GM19193 (cell line): ENCODE measurements around the gene CALN1.

Experiments
- POLR2A ChIP-seq: IDR thresholded peaks from 4 replicates; pipeline ENCODE4 v1.6.1; 2011; ENCODE audit not compliant: insufficient read depth, insufficient read length; ENCODE audit errors: extremely low read depth

The CALN1 gene

DNA sequence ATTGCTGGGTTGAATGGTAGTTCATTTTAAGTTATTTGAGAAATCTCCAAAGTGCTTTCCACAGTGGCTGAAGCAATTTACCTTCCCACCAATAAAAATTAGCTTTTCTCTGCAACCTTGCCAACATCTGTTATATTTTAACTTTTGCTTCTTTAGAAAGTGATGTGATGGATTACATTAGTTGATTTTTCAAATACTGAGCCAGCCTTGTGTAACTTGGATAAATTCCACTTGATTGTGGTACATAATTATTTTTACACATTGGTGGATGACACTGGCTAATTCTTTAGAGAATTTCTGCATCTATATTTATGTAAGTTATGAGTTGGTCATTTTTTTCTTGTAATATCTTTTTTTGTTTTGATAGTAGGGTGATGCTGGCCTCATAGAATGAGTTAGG is 646.1 kb downstream of the CALN1 start:
- no peak for TF ChIP-seq POLR2A

DNA sequence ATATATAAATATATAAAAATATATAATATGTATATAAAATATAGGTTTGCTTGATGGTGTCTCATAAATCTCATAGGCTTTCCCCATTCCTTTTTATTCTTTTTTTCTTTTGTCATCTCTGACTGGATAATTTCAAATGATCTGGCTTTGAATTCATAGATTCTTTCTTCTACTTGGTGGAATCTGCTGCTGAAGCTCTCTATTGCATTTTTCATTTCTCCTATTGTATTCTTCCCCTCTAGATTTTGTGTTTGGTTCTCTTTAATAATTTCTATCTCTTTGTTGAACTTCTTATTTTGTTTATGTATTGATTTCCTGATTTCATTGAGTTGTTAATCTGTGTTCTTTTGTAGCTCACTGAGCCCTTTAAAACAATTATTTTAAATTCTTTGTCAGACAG is 650.8 kb downstream of the CALN1 start:
- TF ChIP-seq POLR2A, result no peak

GRCh38 chr7:71754828-71755227 is 657.3 kb downstream of the CALN1 start:
- no peak for TF ChIP-seq POLR2A

- TF ChIP-seq POLR2A, result no peak
Measured at GRCh38 chr7:71753956-71754664, 658.0 kb downstream of the CALN1 start.

DNA sequence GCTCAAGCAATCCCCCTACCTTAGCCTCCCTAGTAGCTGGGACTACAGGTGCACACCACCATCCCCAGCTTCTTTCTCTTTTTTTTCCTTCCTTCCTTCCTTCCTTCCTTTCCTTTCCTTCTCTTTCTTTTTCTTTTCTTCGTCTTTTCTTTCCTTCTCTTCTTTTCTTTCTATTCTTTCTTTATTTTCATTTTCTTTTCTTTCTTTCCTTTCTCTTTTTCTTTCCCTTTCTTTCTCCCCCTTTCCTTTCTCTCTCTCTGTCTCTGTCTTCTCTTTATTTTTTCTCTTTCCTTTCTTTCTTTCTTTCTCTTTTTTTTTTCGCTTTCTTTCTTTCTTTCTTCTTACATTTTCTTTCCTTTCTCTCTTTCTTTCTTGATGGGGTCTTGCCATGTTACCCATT is 658.9 kb downstream of the CALN1 start:
- TF ChIP-seq POLR2A, result no peak

DNA sequence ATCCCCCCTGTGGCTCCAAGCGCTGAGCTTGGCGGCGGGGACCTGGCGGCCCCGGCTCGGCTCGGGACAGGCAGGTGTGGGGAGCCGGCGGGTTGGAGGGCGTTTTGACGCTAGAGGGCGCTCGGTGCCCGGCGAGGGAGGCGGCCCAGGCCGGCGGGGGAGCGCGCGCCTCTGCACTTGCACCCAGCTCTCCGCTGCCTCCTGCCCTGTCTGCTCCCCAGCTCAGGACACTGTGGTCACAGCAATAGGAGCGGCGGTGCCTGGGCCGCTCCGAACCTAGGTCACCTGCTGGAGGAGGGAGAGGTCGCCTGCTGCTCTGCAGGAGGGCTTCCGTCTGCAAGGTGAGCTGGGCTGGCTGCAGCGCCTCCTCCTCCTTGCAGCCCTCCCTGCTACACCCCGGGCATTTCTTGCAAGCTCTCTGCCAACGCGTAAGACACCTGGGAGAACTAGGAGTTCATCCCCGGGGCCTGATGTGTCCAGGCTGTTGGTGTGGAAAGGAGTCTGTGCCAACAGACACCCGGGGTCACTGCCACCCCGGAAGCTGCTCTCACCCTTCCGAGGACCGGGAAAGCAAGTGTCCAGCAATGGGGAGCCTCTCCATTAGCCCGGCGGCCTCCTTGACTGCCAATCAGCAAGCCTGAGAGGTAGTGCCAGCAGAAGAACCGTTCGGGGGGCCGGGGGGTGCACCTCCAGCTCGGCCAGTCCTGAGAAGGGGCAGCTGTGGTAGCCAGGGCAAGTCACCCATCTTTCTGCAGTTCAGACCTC is 659.8 kb downstream of the CALN1 start:
- no peak for TF ChIP-seq POLR2A

GRCh38 chr7:71750290-71750689 is 661.8 kb downstream of the CALN1 start:
- TF ChIP-seq POLR2A, result no peak

DNA sequence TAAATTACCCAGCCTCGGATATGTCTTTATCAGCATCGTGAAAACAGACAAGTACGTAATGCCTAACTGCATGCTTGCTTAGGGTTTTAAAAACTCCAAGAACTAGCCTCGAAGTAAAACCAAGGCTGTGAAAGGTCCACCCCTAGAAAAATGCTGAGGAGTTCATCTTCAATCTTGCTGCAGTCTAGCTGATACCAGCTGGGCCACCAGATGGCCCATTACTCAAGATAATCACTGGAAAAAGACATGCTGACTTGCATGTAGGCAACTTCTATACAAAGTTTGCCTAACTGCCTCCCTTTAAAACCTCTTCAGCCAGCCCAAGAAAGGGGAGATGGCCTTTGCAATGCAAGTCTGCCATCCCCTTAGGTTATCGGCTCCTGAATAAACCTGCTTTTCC is 666.1 kb downstream of the CALN1 start:
- no peak for TF ChIP-seq POLR2A

- no peak for TF ChIP-seq POLR2A
Measured at GRCh38 chr7:71740174-71740560, 672.0 kb downstream of the CALN1 start.

DNA sequence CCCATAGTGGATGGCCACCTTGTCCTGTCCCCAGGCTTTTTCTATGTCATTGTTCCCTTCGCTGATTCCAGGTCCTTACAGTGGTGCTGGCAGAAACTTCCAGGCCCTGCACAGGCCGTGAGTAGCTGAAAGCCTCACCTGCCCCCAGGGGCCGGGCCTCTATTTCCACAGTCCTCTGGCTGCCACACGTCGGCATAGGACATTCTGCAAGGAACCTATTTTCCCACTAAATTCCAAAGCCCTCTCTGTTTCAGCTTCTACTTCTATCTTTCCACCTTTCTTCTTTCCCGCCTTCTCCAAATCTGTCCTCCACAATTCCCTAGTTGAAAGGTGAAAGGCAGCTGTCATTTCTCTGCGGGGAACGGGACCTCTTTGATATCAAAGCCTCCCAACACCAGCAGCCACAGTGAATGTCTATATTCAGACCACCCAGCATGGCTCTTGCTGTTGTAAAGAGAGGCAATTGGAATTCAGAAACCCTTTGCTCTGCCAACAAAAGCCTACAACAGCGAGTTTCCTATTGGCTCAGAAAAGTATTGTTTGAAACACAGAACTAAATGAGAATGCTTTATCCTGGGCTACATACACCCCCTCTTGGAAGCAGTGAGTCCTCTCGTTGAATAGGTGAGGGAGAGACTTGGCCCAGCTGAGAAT is 672.5 kb downstream of the CALN1 start:
- no peak for TF ChIP-seq POLR2A

- no peak for TF ChIP-seq POLR2A
Measured at GRCh38 chr7:71735961-71736556, 676.1 kb downstream of the CALN1 start.

DNA sequence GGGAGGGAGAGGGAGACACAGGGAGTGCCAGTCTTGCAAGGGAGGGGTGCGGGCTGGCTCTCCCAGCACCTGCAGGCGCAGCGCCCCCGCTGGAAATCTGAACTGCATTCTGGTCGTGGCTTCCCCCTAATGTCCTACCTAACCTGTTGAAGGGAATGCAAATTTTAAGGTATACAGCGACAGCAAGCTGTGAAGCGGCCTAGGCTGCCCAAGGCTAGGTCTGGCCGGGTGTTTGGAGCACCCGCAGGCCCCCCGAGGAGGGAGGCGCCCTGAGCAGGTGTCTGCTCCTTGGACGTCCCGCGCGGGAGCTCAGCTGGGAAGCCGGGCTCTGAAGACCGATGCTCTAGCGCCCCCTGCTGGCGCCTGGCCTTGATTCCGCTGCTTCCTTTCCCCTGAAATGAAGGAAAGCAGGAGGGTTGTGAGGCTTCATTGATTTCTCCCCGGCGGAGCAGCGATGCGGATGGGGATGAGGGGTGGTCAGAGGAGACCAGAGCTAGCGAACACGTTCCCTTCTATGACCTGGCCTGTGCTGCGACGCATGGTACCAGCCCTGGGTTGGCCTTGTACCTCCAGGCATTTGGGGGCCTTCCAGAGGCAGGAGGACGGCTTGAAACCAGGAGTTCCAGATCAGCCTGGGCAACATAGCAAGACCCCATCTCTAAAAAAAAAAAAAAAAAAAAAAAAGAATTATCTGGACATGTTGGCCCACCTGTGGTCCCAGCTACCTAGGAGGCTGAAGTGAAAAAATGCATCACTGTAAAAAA is 678.8 kb downstream of the CALN1 start:
- no peak for TF ChIP-seq POLR2A

GRCh38 chr7:71731740-71732139 is 680.4 kb downstream of the CALN1 start:
- TF ChIP-seq POLR2A, result no peak
